NCI-H2196 treated with DMSO at 0.1 percent for 48 hours (cell line): ENCODE results near the gene TRPM1.
A peak's percentile ranks its signal among the peaks of the same experiment; 100 is the strongest.

Experiments
- DNase-seq: peaks from one replicate; lab custom pipeline; 2025; ENCODE audit not compliant: unreplicated experiment; lab: John Stamatoyannopoulos, UW

The TRPM1 gene

DNA sequence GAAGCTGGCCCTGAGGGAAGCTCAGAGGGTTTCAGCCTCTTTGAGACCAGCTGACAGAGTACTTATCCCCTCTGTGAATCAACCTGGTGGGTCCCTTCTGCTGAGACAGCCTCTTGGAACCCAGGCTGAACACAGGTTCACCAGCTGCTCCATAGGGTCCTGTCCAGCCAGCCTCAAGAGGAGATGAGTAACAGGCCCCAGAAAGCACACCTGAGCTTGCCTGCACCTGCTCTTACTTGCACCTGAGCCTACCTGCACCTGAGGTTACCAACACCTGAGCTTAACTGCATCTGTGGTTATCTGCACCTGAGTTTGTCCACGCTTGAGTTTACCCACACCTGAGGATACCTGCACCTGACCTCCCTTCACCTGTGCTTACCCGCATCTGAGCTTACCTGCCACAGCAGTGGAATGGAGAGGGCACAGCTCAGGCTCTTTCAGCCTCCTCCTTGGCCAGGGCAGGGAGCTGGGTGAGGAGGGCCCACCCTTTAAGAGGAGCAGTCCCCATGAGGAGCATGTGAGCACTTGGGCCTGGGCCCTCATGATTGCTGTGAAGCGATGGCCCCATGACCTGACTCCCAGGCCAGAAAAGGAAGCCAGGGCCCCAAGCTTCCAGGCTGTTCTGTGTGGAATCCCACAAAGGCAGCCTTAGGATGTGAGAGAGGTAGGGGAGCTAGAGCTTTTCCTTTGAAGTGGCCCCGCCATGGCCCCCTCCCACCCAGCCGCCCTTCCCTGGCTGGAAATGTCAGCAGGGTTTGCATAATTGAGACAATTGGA, at the start of gene TRPM1:
TSS of gene TRPM1 (minus strand) at position 464 of the 777 bp plus-strand sequence. CDS start 20,370 bp downstream, outside the sequence.
- DNase-seq = no peak

DNA sequence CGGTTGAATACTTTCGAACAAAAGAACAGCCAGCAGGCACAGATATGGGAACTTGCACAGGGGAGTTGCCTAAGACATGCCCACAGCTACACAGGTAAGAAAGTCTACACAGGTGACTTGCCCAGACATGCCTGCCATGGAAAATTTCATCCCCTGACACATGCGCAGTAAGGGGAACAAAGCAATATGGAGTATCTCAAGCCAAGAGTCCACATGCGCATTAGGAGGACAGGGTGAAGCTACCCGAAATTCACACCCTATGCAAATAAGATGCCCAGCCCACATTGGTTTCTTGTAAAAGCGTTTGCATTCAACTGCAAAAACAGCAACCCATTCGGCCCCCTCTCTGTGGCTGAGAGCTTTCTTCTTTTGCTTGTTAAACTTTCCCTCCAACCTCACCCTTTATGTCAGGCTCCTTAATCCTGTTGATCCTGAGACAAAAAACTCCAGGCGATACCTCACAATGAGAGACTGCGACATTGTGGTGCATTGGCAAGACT, 49.3 kb upstream of the TRPM1 start:
- no peak for DNase-seq

DNA sequence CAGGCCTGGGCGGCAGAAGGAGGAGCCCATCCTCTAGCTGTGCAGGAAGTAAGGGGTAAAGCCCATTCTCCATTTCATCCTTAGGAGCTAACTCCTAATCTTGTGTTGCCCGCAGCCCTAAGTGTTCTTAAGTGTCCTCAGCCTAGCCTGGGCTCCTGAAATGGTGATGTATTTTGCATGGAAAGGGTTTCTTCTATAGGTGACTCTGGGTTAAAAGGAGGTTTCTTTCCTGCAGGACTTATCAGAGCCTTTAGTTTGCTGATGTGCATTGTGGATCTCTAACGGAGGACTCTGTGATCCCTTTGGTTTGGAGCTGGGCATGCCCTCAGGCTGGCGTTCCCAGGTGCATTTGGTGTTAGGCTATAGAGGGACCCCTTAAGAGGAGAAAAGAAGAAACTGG, 48.5 kb upstream of the TRPM1 start:
- DNase-seq = no peak

DNA sequence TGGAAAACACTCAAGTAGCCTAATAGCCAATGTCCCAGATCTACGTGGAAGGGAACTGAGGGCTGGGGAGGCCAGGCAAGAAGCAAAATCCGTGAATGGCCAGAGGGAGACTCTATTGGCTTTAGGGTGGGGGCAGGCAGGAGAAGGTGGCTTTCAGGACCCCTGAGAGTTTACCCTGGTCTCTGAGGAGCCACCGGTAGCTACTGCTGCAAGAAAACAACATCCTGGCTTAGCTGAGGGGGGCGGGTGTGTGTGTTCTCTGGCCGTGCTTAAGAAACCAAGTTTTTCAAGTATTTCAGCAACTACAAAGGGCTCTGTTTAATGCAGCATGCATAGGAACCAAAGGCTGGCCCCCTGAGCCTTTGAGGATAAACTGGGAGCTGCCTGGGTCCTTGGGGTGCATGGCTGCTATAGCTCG, 47.6 kb upstream of the TRPM1 start:
- no peak for DNase-seq

DNA sequence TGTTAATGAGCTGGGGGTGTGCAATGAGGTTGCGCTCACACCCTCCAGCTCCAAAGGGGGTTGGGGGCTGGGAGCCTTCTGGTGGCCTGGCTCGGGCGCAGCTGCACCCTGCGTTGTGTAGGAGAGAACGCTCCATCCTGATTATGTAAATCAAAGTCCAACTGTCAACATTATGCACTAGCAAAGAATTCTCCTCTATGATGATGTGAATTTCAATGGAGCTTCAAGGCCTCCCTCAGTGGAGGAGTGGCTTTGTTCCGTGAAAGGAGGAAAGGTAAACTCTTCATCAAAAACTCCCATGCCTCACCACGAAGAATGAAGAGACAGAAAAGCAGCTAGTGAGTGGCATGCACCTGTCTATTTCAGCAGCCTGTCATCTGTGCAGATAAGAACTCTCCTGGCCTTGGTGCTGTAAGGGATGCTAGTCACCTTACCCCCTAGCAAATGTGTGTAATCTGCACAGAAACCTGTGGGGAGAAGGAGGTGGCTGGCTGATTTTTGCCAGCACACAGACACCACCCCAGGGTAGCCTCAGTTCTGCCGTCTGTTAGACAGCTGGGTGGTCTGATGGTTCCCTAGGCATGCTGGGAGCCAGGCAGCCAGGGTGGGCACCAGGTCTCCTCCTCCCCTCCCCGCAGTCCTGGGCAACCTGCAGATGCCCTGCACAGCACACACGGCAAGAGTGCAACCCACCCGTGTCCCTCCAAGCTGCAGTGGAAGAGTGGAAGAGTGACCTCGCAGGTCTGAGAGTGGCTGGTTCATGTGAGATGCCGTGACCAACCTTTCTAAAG, 47.0 kb upstream of the TRPM1 start:
- no peak for DNase-seq

DNA sequence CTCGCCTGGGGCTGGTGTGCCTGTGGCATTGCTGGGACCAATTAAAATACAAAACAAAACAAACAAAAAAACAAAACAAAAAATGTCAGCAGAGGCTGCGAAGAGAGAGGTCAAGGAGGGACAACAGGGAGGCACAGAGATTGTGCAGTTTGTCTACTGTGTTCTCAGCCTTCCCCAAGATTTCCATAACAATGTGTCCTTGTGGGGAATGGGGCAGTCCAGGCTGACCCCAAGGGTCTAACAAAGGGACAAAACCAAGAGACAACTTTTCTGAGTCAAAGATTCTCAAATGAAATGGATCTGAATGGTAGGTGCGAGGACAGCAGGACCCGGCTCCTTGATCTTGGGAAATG, 46.4 kb upstream of the TRPM1 start:
- no peak for DNase-seq

DNA sequence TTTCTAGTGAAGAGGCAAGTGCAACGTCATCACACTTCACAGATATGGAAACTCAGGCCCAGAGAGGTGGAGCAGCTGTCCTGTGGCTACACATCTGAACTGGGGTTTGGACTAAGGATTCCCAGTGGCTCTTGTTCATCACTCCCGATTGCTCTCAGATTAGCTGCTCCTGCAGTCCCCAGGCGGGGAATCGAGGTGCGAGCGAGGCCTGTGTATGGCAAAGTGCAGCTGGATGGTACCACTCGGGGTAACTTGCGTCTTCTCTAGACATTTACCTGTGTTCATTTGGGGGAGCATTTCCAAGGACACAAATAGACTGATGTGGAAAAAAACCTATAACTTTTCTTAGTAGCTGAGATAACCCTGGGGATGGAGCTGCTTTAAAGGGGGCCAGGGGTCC, 45.9 kb upstream of the TRPM1 start:
- no peak for DNase-seq

DNA sequence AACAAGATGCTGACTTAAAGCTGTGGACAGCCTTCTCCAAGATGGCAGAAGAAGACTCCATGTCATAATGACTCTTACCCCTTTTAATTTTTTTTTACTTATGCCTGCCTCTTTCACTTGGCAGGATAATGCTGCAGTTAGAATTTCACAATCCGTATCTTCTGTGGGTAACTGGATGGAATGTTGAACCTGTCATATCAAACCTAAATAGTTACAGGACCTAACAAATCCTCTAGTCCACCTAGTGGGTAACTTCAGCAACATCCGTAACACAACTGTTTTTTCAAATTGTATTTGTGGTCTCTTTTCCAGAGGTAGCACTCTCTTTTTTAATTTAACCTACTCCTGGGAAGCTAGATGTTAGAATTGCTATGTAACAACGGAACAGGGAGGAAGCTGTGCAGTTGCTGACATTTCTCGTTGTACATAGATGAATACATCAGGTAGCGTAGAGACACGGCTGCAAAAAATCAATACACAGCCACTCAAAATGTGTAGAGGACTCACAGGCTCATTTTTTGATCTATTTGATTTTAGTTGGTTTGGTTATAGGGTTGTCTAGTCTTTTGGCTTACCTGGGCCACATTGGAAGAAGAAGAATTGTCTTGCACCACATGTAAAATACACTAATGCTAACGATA, 43.9 kb upstream of the TRPM1 start:
- no peak for DNase-seq

DNA sequence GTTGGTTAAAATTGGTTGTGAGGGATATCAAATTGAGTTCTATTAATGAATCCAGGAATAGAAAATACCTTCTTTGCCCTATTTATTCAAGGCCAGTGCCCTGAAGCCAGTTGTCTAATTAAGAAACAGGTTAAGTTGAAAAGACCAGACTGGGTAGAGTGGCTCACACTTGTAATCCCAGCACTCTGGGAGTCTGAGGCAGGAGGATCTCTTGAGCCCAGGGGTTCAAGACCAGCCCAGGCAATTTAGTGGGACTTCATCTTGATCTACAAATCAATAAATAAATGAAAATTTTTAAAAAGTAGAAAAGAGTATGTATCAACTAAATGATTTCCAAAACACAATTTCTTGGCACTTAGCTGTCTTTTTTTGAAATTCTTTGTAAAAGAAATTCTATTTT, 40.3 kb upstream of the TRPM1 start:
- DNase-seq = no peak

DNA sequence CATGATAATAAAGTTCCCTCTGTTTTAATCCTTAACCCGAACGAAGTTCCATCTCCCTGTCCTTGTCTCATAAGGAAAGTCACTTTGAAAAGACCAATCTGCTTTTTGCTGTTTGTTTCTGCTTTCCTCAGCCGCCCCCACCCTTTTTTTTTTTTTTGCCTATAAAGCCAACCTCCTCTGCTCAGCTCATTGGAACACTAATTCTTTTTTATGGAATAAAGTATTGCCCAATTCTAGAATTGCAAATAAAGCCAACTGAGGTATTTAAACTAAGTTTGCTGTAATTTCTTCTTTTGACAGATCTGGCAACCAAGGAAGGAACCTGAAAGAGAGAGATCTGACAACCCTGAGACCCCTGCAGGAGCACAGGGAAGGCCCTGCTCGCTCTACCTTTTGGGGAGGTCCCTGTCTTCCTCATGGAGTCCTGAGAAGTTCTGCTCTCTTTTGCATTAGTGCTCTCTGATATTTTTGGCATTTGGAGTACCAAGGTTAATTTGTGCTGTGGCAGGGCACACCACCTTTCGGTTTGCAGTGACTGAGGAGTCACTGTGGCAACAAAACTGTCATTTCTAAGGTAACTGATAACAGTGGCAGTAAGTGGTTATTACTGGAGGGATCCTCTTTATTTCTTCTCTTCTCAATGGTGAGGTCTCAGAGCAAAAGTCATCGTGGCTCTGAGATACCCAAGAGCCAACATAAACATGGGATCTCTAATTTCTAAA, 35.2 kb upstream of the TRPM1 start:
- DNase-seq = no peak

DNA sequence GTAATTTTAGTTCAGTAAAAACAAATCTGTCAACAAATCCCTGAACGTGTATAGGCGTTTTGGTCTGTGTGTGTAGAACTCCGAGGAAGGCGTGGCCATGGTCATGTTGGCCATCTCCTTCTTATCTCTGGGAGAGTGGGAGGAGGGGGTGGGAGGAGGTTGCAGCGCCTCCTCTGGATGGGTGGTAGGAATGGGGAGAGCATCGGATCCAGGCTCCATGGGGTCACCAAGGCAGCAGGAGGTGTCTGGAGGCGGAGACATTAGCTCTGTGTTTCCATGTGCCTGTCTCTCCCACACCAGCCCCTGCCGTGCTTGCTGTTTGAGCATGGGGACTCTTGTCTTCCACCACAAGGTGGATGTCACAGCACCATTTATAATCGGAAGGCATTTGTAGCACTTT, 34.5 kb upstream of the TRPM1 start:
- DNase-seq = no peak

DNA sequence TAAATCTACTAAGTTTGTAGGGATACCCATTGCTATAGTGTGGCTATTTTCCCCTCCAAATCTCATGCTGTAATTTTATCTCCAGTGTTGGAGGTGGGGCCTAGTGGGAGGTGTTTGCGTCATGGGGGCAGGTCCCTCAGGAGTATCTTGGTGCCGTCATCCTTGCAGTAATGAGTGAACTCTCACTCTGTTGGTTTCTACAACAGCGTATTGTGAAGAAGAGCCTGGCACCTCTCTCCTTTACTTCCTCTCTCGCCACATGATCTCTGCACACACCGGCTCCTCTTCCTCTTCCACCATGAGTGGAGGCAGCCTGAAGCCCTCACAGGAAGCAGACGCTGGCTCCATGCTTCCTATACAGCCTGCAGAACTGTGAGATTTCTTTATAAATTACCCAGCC, 34.0 kb upstream of the TRPM1 start:
- DNase-seq = no peak

DNA sequence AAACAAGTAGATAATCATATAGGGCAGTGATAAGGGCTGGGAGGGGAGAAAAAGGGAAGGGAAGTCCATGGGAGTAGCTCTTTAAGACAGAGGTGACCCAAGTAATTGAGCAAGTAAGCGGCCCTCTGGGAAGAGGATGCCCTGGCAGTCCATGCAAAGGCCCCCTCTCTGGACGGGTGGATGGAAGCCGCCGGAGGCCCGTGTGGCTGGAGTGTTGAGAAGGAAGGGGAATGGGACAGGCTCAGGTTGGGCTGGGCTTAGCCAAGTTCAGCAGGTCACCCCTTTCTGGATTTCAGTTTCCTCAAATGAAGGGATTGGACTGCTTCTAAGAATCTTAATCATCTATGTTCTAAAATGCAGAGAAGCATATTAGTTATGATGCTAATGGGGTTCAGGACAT, 32.4 kb upstream of the TRPM1 start:
- DNase-seq = no peak

DNA sequence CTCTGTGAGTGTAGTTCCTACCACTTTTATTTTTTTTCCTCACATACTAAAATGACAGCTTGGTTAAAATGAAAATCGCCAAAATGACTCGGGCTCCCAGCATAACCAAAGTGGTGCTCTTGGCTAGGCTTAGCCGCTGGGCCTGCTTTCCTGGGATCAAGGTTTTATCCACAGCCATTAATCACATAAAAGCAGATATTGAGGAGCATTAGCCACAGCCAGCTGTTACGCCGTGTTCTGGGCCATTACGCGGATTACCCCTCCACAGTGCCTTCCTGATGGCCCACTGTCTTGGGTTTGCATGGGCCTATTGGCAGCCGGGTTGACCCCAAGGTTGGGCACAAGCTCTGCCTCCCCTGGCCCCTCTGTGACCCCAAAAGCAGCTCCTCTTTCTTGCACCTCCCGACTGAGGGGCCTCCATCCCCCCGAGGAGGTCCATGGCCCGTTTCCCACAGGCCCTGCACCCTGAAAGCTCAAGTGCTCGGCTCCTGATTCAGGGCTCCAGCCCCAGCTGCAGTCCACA, 30.4 kb upstream of the TRPM1 start:
- DNase-seq = no peak

DNA sequence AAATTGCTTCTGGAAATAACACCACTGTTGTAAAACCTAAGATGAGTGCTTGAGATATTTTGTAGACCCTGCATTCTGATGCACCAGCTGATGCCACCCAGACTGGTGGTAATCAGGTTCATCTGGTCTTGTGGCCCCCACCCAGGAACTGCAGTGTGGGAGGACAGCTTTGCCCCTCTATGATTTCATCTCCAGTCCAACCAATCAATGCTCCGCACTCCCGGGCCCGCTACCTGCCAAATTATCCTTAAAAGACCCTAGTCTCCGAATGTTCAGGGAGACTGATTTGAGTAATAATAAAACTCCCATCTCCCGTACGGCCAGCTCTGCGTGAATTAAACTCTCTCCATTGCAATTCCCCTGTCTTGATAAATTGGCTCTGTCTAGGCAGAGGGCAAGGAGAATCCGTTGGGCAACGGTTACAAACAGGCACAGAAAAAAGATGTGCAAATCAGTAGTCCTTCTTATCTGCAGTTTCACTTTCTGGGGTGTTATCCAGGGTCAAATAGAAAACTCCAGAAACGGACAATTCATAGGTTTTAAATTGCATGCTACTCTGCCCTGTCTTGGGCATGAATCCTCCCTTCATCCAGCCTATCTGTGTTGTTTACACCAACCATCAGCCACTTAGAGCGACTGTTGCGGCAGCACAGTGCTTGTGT, 29.2 kb upstream of the TRPM1 start:
- no peak for DNase-seq

DNA sequence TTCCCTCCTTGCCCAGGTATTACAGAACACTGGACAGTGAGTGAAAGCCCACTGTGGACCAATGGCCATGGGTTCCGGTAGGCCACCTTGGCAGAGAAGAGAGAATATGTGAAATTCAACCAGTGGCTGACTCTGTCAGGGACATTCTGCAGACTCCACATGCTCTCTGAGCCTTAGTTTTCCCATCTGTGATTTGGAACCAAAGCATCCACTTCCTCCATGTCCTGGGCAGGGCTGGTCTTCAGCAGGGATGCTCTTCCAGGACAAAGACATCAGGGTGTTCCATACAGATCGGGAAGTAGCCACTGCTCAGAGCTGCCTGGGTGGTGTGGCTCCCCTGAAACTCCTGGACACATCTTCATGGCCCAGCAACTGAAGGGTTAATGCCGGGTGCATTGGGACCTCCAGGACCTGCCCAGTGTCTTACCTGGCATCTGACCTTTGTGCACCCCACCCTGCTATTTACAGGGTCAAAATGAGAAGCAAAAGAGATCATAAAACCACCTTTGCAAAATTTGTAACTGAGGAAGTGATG, 28.3 kb upstream of the TRPM1 start:
- no peak for DNase-seq

DNA sequence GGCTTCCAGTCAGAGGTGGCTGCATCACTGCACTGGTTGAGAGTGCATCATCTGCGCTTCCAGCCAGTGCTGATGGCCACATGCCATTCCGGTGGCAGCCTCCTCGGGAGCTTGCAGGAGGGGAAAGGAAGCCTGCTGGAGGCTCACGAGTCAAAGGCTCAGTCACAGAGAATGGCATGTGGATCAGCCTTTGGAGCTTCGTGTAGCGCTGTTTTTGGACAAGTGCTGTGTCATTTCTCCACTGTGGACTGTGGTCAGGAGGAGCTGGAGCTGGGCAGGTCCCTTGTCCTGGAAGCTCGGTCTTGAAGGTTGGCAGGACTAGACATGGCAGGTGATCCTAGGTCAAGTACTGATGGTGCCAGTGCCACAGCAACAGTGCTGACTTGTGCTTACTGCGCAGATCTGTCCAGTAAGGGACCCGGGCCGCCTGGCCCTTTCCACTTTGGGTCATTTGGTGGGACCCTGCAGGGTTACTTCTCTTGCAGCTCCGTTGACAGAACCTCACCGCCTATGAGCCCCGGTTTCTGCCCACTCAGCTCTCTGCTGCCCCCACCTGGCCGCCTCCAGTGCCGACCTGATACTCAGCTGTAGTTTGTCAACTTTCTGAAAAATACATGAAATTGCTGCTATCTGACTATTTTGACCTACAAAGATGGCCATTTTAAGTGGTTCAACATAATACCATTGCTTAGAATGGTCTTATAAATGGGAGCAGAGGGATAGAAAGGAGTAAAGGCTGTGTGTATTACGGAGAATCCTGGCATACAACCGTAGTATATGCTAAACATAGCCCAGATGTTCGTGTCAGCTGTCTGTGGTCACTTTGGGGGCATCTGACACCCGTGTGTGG, 27.6 kb upstream of the TRPM1 start:
- peak; percentile 2 for DNase-seq

DNA sequence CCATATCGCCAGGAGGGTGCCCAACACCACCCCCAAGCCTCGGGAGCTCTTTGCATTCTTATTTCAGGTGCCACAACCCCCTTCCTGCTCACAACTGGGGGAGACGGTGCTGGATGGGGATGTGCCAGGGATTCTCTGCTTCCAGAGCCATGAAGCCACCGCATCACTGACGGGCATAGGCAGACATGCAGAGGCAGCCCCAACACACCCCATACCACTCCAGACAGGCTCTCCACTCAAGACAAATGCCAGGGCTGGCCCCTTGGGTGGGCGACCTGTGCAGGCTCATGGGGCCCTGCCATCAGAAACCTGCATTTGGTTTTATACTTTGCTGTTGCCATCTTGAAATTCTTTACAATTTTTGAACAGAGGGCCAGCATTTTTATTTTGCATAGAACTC, 27.0 kb upstream of the TRPM1 start:
- no peak for DNase-seq

DNA sequence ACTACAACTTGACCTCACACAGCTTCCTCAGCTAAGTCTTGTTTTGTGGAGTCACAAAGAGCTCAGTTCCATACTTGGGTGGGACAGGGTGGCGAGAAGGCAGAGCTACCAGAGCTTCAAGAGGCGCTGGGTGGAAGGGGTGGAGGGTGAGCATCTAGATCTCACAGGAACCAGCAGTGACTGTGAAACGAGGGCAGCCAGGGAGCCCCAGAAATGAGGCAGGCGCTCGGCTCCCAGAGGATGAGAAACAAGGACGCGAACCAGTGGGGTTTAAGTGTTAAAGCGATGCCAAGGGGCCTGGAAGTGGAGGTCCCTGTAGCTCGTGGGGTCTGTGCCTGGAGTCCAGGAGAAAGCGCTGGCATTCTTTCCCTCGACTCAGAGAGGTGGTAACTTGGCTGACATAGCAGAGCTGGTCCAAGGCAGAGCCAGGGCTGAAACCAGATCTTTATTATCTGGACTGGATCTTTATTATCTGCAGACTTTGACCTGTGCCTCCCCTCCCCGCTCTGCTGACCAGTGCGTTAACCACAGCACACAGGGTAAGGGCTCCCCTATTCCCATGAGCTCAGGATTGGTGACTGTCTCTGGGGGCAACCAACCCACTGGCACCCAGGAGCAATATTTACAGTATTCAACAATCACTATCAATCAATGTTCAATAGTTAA, 26.2 kb upstream of the TRPM1 start:
- DNase-seq = no peak
